ENCODE results near the gene CLDN4.
"Not testable (repeated sequence)": the region's sequence is repeated elsewhere in the genome, so short reads cannot be mapped to it uniquely, and the experiment has no call there.

CLDN4 gene

GRCh38 chr7:73830681-73831583 is at the start of gene CLDN4:
Gene CLDN4, plus strand, starts transcription at chr7:73830996. Its CDS starts 206 bp downstream, at chr7:73831202.
- peak; percentile 99 for DNase-seq

- DNase-seq, result no peak
Observed at GRCh38 chr7:73786588-73786987, 44.2 kb upstream of the CLDN4 start.

DNA sequence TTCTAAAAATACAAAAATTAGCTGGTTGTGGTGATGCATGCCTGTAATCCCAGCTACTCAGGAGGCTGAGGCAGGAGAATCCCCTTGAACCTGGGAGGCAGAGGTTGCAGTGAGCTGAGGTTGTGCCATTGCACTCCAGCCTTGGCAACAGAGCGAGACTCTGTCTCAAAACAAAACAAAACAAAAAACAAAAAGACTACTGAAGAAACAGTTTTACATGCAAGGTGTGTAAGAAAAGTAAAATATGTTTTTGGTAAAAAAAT is 43.1 kb upstream of the CLDN4 start:
- DNase-seq, result not testable (repeated sequence)

GRCh38 chr7:73789051-73789450 is 41.7 kb upstream of the CLDN4 start:
- DNase-seq, result no peak

DNA sequence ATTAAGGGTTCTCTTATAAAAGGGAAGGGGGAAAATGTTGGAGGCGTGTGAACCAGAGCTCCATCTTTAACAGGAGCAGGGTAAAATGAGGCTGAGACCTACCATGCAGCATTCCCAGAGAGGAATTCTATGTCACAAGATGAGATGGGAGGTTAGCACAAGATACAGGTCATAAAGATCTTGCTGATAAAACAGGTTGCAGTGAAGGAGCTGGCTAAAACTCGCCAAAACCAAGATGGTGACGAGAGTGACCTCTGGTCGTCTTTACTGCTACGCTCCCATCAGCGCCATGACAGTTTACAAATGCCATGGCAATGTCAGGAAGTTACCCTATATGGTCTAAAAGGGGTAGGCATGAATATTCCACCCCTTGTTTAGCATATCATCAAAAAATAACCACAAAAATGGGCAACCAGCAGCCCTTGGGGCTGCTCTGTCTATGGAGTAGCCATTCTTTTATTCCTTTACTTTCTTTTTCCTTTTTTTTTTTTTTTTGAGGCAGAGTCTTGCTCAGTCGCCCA is 39.6 kb upstream of the CLDN4 start:
- not testable (repeated sequence) for DNase-seq

DNA sequence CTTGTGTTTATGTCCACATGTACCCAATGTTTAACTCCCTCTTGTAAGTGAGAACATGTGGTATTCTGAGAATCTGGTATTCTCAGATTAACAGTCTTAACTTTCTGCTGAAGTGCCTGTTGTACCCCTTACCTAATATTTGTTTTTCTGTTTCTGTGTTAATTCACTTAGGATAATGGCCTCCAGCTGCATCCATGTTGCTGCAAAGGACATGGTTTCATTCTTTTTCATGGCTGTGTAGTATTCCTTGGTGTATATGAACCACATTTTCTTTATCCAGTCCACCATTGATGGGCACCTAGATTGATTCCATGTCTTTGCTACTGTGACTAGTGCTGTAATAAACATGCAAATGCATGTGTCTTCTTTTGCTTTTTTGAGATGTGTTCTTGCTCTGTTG is 35.6 kb upstream of the CLDN4 start:
- DNase-seq, result not testable (repeated sequence)

GRCh38 chr7:73796656-73797055 is 34.1 kb upstream of the CLDN4 start:
- DNase-seq, result not testable (repeated sequence)

DNA sequence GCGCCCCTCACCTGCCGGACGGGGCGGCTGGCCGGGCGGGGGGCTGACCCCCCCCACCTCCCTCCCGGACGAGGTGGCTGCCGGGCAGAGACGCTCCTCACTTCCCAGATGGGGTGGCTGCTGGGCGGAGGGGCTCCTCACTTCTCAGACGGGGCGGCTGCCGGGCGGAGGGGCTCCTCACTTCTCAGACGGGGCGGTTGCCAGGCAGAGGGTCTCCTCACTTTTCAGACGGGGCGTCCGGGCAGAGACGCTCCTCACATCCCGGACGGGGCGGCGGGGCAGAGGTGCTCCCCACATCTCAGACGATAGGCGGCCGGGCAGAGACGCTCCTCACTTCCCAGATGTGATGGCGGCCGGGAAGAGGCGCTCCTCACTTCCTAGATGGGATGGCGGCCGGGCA is 33.6 kb upstream of the CLDN4 start:
- DNase-seq, result not testable (repeated sequence)

GRCh38 chr7:73799282-73800141 is 31.3 kb upstream of the CLDN4 start:
- DNase-seq, result peak; percentile 75

- no peak for DNase-seq
Observed at GRCh38 chr7:73801577-73801976, 29.2 kb upstream of the CLDN4 start.

- no peak for DNase-seq
Observed at GRCh38 chr7:73802459-73802858, 28.3 kb upstream of the CLDN4 start.

DNA sequence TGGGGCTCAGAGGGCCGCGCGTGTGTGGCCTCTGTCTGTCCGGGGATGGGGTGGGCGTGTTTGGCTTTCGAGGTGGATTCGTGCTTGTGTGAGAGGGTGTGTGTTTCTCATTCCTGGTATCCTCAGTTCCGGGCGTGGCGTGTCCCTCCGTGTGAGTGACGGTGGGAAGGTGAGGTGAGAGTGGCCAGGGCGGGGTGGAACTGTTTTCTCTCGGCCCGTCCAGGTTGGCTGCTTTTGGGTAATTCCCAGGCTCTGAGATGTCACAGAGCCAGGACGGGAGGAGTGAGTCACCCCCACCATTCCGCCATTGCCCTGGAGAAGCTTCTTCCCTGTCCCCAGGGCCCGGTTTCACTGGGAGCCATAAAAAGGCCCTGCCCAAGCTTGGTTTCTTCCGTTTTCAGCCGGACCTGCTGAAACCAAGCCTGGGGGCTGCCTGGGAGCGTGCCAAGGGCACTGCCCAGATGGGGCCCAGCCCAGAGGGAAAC is 21.3 kb upstream of the CLDN4 start:
- DNase-seq, result no peak

GRCh38 chr7:73810998-73811360 is 19.8 kb upstream of the CLDN4 start:
- no peak for DNase-seq

DNA sequence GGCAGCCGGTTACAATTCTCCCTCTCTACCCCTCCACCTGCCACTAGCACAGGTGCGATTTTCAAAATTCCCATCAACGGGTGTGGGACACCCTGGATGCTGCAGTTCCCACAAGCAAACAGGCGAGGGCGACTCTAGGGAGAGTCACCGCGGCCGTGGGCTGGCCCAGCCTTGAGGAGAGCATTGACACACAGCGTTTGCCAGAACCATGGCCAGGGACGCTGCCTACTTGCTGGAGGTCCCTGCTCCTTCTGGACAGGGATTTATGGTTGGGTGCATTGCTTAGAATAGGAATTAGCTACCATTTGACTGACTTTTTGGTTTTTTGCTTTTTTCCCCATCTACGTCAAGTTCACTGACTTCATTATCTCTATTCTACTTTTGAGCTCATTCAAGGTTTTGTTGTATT is 19.0 kb upstream of the CLDN4 start:
- DNase-seq, result peak; percentile 94

DNA sequence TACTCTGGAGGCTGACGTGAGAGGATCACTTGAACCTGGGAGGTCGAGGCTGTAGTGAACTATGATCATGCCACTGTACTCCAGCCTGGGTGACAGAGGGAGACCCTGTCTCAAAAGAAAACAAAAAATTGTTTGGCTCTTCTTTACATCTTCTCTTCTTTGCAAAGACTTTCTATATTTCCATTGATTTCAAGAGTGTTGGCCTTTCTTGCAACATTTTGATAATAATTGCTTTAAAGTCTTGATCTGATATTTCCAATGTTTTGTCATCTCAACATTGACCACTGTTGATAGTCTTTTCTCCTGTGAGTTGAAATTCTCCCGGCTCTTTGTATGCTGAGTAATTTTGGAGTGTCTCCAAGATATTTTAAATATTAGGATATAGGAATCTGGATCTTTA is 17.8 kb upstream of the CLDN4 start:
- no peak for DNase-seq

GRCh38 chr7:73815436-73815835 is 15.4 kb upstream of the CLDN4 start:
- no peak for DNase-seq

DNA sequence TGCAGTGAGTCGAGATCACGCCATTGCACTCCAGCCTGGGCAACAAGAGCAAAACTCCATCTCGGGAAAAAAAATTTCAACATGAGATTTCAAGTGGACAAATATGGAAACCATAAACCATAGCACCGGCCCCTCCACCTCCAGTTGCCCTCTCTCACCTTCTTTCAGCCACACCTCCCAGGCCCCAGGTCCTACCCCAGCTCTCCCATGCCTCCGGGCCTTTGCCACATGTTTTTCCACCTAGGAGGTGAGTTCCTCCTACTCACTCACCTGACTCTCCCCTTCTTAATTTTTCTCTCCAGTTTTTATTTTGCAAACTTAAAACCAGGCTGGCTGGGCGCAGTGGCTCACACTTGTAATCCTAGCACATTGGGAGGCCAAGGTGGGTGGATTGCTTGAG is 13.7 kb upstream of the CLDN4 start:
- no peak for DNase-seq

DNA sequence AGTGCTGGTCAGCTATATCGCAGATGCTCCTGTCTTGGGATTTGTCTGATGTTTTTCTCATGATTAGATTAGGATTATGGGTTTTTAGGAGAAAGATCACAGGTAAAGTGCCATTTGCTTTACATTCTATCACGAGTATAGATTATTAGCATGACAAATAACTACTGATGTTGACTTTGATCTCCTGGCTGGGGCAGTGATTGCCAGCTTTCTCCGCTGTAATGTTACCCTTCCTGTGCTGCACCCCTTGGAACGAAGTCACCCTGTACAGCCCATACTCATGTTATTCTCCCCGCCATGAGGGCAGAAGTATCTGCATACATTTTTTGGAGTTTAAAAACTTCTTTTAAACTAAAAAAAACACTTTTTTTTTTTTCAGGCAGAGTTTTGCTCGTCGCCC is 10.8 kb upstream of the CLDN4 start:
- DNase-seq, result no peak

GRCh38 chr7:73821597-73822285 is 9.1 kb upstream of the CLDN4 start:
- peak; percentile 40 for DNase-seq

DNA sequence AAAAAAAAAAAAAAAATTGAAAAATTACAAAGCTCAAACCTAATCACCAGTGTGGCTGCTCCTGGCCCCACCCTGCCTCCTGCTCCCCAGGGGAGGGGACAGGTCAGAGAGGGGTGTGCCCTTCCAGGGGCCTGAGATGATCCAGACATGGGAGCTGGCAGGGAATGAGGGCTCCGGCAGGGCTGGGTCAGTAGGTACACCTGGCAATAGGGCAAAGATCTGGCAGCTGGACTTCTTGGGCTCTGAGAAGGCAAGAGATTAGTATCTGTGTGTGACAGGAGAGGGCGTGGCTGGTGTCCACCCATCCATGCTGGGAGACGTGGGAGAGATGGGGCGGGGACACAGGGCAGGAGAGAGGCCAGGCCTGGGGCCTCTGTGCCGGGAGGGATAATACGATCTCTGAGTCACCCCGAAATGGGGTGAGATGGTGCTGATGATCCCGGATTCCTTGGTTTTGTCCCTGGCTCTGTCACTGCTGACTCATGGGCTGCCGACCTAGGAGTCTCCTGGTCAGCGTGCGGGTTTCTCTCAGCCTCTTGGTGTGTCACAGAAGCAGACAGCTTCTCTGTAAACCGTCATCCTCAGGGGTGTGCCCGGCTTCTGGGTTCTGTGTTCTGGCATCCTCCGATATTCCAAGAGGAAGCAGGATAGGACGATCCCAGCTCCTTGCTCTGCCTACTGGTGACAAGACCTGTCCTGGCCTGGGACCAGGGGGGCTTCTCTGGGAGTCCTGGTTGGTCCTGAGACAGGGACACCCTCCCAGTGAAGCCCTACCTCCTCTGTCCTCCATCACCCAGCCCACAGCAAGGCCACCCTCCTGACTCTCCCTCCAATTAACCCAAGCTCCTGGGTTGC is 8.2 kb upstream of the CLDN4 start:
- peak; percentile 97 for DNase-seq

DNA sequence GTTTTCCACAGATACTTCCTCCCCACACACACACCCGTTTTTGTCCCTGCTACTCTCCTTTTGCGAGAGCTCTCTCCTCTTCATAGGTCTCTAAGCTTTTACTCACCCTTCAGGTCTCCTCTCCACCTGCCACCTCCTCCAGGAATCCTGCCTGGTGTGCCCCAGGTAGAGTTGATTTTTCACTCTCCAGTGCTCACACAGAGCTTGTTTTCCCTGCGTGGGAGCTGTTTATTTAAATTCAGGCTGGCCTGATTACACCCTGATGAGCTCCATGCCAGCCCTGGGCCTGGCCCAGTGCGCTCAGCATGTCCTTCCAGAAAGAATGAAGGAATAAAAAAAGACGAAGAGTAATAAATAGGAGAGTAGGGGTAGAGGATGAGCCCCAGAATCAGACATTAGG is 7.5 kb upstream of the CLDN4 start:
- DNase-seq, result no peak
